IMR-90 (cell line): ENCODE measurements around the gene RFTN2.

Experiments
- CEBPB ChIP-seq: IDR thresholded peaks from 2 replicates; pipeline ENCODE4 v1.6.1; 2012; ENCODE audit warnings: low read depth, low read length, improper control_type of control experiment
- CHD1 ChIP-seq: IDR thresholded peaks from 2 replicates; pipeline ENCODE4 v1.6.1; 2012; ENCODE audit warnings: low read depth, low read length, improper control_type of control experiment
- CTCF ChIP-seq: conservative IDR thresholded peaks from 2 replicates; pipeline ENCODE4 v1.5.1; 2012; ENCODE audit warnings: mild to moderate bottlenecking, low read depth, low read length, improper control_type of control experiment
- ELK1 ChIP-seq: fragments of 150-350 bp; IDR thresholded peaks from 2 replicates; pipeline ENCODE4 v1.6.1; 2016; ENCODE audit warnings: low read depth, mild to moderate bottlenecking, low read length, moderate library complexity, borderline replicate concordance
- POLR2A ChIP-seq: IDR thresholded peaks from 2 replicates; pipeline ENCODE4 v1.6.1; 2012; ENCODE audit warnings: mild to moderate bottlenecking, low read depth, low read length
- RAD21 ChIP-seq: IDR thresholded peaks from 2 replicates; pipeline ENCODE4 v1.6.1; 2012; ENCODE audit warnings: low read length, improper control_type of control experiment
- RFX5 ChIP-seq: IDR thresholded peaks from 2 replicates; pipeline ENCODE4 v1.8.0; 2012; ENCODE audit warnings: low read depth, mild to moderate bottlenecking, low read length, moderate library complexity
- SMC3 ChIP-seq: fragments of 150-350 bp; IDR thresholded peaks from 2 replicates; pipeline ENCODE4 v1.6.1; 2016; ENCODE audit warnings: low read depth, mild to moderate bottlenecking, antibody characterized with exemption, low read length, moderate library complexity

GRCh38 chr2:197539734-197540133, 135.7 kb downstream of the RFTN2 start:
- TF ChIP-seq CTCF (no peak), RAD21 (no peak), ELK1 (no peak), CHD1 (no peak), RFX5 (no peak), SMC3 (no peak), POLR2A (no peak), CEBPB (no peak)
